Hematopoietic multipotent progenitor cell treated with erythropoietin and hydrocortisone succinate and interleukin-3 and kit ligand, for 6 days (in vitro differentiated cells): ENCODE results near the gene TRMU.

Source experiments
- DNase-seq: peaks from one replicate; pipeline ENCODE4 v3.0.0-alpha.2; 2015

Gene TRMU

GRCh38 chr22:46335201-46336118, at the start of gene TRMU:
Gene TRMU, plus strand, starts transcription at chr22:46335714. Its CDS starts 51 bp downstream, at chr22:46335765.
- peak; percentile 92 for DNase-seq

DNA sequence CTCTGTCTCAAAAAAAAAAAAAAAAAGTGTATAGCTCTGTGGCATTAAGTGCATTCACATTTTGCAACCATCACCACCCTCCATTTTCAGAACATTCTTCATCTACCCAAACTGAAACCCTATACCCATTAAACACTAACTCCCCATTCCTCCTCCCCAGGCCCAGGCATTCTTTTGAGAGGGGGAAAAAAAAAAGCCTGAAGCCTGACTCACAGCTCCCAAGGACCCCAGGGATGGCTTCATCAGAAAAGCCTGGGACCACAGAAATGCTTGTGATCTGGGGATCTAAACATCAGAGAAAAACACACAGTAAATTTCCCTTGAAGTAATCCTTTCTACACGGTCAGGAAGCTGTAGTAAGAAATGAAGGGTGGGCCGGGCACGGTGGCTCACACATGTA, 49.5 kb upstream of the TRMU start:
- DNase-seq: no peak

GRCh38 chr22:46286941-46287872, 48.3 kb upstream of the TRMU start:
- no peak for DNase-seq

GRCh38 chr22:46287873-46288751, 47.4 kb upstream of the TRMU start:
- DNase-seq: peak; percentile 71

GRCh38 chr22:46288846-46289243, 46.7 kb upstream of the TRMU start:
- DNase-seq: no peak

DNA sequence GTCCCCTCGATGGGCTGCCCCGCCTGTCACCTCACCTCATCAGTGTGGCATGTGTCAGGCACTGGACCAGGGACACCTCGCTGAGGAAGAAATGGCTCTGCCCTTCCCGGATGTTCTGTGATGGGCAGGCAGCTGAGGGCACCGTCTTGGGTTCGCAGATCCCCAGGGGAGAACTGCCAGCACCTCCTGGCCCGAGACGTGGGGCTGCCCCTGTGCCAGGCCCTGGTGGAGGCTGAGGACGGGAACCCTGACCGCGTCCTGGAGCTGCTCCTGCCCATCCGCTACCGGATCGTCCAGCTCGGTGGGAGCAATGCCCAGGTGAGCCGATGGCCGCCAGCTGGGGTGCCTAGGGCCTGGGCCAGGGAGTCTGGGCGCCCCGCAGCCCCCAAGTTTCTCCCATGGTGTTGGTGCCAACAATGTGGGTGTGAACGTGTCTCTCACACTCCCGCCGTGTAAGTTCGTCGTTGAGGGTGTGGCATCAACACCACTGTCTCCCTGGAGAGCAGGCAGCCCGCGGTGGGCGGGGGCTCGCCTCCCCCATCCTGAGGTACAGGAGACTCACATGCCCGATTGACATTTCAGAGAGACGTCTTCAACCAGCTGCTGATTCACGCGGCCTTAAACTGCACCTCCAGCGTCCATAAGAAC, 46.1 kb upstream of the TRMU start:
- no peak for DNase-seq

DNA sequence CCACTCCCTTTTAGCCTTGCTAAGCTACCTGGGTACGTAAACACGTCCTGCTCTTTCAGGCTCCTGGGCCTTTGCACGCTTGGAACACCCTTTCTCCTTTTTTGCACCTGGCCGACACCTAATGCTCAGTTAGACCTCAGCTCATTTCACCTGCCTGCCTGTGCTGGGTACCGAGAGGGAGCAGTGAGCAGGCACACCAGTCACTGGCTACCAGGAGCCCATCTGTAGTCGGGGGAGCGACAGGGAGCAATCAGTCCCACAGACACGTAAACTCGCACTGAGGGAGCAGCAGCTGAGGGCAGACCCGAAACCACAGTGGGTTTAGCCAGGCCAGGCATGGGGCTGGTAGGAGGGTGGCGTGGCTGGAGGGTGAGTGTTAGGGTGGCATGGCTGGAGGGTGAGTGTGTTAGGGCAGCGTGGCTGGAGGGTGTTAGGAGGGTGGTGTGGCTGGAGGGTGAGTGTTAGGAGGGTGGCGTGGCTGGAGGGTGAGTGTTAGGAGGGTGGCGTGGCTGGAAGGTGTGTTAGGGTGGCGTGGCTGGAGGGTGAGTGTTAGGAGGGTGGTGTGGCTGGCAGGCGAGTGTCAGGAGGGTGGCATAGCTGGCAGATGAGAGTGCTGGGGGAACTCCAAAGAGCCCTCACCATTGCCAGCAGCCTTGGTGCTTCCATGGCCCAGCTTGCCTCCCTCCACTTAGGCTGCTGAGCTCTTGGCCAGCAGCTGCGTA, 45.2 kb upstream of the TRMU start:
- no peak for DNase-seq

GRCh38 chr22:46290843-46291785, 44.4 kb upstream of the TRMU start:
- no peak for DNase-seq

- DNase-seq: no peak
Measured at GRCh38 chr22:46292173-46292572, 43.3 kb upstream of the TRMU start.

- DNase-seq: no peak
Measured at GRCh38 chr22:46292732-46293131, 42.8 kb upstream of the TRMU start.

DNA sequence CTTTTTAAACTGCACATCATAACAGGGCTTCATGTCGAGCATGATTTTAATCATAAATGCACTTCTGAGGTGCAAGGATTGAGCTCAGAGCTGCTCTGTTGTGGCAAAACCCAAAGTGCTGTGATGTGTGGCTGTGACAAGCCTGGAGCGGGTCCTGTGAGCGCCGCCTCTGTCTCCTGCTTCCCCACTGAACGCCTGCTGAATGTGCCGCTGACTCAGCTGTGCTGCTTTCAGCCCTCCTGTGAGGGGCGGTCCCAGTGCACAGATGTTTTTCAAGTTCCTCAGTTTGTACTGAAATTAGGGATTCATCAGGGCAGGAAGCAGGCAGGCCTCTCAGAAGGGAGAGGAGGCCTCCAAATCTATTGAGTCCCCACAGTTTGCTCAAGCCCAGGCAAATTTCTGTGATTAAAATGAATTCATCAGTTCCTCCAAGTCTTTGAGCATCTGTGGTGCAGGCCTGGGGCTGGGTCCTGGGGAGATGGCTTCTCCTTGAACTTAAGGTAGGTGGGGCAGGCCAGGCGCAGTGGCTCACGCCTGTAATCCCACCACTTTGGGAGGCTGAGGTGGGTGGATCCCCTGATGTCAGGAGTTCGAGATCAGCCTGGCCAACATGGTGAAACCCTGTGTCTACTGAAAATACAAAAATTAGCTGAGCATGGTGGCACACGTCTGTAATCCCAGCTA, 41.8 kb upstream of the TRMU start:
- DNase-seq: no peak

- no peak for DNase-seq
Measured at GRCh38 chr22:46294784-46295183, 40.7 kb upstream of the TRMU start.

- peak; percentile 32 for DNase-seq
Measured at GRCh38 chr22:46295277-46295971, 40.1 kb upstream of the TRMU start.

DNA sequence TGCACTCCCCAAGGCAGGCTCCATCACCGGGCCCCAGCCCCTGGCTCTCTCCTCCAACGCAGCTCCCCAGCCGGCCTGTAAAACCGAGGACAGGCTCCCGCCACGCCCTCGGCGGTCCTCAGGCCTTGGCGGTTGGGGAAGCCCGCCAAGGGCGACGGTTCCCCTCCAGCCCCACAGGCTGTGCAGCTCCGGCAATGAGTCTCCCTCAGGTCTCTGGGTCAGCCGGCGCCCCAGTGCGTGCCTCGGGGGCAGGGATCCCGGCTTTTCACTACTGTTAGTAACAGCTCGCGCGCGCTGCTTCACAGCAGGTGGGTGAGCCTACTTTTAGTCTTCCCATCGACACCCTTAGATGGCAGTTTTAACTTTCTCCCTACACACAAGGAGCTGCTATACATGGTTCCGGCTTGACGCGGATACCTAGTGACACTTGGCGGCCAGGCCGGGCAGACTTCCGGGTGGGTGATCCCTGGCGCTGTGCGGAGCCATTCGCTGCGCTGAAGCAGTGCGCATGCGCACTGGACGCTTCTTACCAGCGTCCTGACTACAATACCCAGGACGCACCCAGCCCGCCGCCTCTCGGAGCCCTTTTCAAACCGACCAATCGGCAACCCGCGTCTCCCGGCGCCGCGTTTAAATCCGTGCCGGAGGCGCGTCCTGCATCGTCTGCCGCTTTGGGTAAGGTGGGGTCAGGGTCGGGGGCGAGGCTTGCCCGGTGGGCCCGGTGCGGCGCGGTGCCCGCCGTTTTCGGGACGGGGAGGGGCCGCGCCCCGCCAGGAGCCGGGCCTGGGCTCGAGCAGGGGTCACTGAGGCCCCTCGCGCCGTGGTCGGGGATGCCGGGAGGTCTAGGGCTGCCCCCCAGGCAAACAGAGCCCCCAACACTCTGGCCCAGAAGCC, 39.0 kb upstream of the TRMU start, which contains the start of gene GTSE1:
TSS of gene GTSE1 (plus strand) at position 614 of the 894 bp plus-strand sequence. CDS start 531 bp downstream, outside the sequence.
- peak; percentile 99 for DNase-seq

DNA sequence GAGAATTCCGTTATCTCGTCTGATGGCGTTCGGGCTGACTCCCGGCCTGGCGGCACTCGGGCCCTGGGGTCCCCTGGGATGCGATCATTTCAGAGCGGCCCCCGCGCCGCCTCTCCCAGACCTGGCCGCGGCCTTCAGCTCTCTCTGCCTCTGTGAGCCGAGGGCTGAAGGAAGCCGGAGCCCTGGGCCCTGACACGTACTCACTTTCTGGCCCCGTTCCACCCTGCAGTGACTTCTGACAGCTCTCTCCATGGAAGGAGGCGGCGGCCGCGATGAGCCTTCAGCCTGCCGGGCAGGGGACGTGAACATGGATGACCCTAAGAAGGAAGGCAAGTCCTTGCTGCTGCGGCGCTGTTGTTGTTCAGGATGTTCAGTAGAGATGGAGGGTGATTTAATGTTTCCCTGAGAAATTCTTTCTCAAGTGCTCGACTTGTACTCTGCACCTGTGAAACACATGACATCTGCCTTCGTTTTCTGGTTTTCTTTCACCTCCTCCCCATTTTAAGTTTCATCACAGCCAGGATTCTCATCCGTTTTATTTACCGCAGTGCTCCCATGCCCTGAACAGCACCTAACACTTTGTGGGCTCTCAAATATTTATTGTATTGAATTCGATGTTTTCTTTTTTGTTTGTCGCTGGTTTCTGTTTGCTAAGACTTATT, 38.2 kb upstream of the TRMU start:
- peak; percentile 54 for DNase-seq

- DNase-seq: no peak
Measured at GRCh38 chr22:46299101-46299500, 36.4 kb upstream of the TRMU start.

DNA sequence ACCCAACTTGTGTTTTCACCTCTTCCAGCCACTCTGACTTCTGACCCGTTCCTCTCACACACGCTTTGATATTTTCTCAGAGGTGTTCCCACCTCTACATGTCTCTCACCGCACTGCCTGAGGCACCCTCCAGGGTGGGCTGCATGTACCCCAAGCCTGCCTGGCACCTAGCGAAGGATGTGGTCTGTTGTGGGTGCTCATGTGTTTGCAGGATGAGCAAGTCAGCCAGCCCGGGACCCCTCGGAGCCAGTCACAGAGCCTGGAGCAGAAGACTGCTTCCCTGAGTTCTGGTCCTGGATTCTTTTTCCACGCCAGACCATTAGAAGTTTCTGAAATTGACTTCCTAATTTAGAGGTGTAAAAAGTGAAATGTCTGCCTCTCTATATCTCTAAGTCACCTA, 35.0 kb upstream of the TRMU start:
- no peak for DNase-seq
